CD14-positive monocyte (primary cell): ENCODE data around the gene FHOD3. TPM values are rescaled to one million over a fixed set of nuclear protein-coding genes. Genes with fewer than 3 reads are reported as not detected.

Experiments
- DNase-seq, 3 donors: peaks; one replicate each; pipeline ENCODE4 v3.0.0-alpha.2; 2011 to 2022
- H2AFZ ChIP-seq: 2 replicates; pipeline ENCODE4 v1.6.0; 2012; ENCODE audit warnings: mild to moderate bottlenecking, low read depth, low read length, inconsistent platforms; ENCODE audit not compliant: insufficient read depth, poor library complexity, severe bottlenecking
- H3K27ac ChIP-seq, 2 donors: 1 replicate in 1 of 2; 2 replicates in 1 of 2; pipeline ENCODE4 v1.5.1; 2012 to 2013; ENCODE audit warnings: low read length in 2 of 2, control low read depth in 1 of 2, inconsistent platforms in 1 of 2, low read depth in 1 of 2, mild to moderate bottlenecking in 1 of 2
- H3K27me3 ChIP-seq, 2 donors: one replicate each; pipeline versions ENCODE4 v1.6.0 to v1.6.1; 2011 to 2013; ENCODE audit warnings: low read length in 2 of 2; ENCODE audit not compliant: control insufficient read depth in 2 of 2, insufficient read depth in 2 of 2
- H3K36me3 ChIP-seq, 2 donors: replicated peaks in 1 of 2; 1 replicate in 1 of 2; 2 replicates in 1 of 2; pipeline versions ENCODE4 v1.5.1 to v1.6.1; 2012 to 2013; ENCODE audit warnings: low read length in 2 of 2, control low read depth in 1 of 2, inconsistent platforms in 1 of 2, mild to moderate bottlenecking in 1 of 2; ENCODE audit not compliant: insufficient read depth in 2 of 2, control insufficient read depth in 1 of 2
- H3K4me1 ChIP-seq, 2 donors: 1 replicate in 1 of 2; 2 replicates in 1 of 2; pipeline versions ENCODE4 v1.5.1 to v1.6.1; 2012 to 2013; ENCODE audit warnings: low read length in 2 of 2, control low read depth in 1 of 2, inconsistent platforms in 1 of 2, mild to moderate bottlenecking in 1 of 2, moderate library complexity in 1 of 2; ENCODE audit not compliant: insufficient read depth in 2 of 2, control insufficient read depth in 1 of 2
- H3K4me2 ChIP-seq: replicated peaks from 2 replicates; pipeline ENCODE3; 2012; ENCODE audit warnings: low read length, moderate library complexity, mild to moderate bottlenecking; ENCODE audit not compliant: poor library complexity, severe bottlenecking; ENCODE audit errors: extremely low read depth
- H3K4me3 ChIP-seq, 3 experiments: fragments of 200-600 bp in 1 of 3; sonication (generic) in 1 of 3; replicated peaks in 1 of 3; 1 replicate in 2 of 3; 2 replicates in 1 of 3; pipeline ENCODE4 v1.5.1; 2011 to 2013; ENCODE audit warnings: low read length in 3 of 3, mild to moderate bottlenecking in 3 of 3, control low read depth in 2 of 3, low read depth in 2 of 3, inconsistent platforms in 1 of 3, moderate library complexity in 1 of 3
- H3K79me2 ChIP-seq: 2 replicates; pipeline ENCODE4 v1.6.0; 2012; ENCODE audit warnings: mild to moderate bottlenecking, control low read depth, inconsistent platforms, low read length, moderate library complexity; ENCODE audit not compliant: insufficient read depth
- H3K9ac ChIP-seq: 2 replicates; pipeline ENCODE4 v1.6.0; 2017; ENCODE audit warnings: low read length, mild to moderate bottlenecking; ENCODE audit not compliant: insufficient read depth, poor library complexity, severe bottlenecking
- H3K9me3 ChIP-seq, 2 donors: replicated peaks in 1 of 2; 1 replicate in 1 of 2; 2 replicates in 1 of 2; pipeline versions ENCODE4 v1.5.1 to v1.6.1; 2012 to 2013; ENCODE audit warnings: low read length in 2 of 2, control low read depth in 1 of 2; ENCODE audit not compliant: control insufficient read depth in 1 of 2, insufficient read depth in 1 of 2
- H4K20me1 ChIP-seq: 2 replicates; pipeline ENCODE4 v1.6.0; 2012; ENCODE audit warnings: mild to moderate bottlenecking, low read length, control low read depth, moderate library complexity; ENCODE audit not compliant: insufficient read depth
- H3K27ac Mint-ChIP-seq, 7 donors: one replicate each; pipeline ENCODE4 v1.8.0; 2020; ENCODE audit warnings: mild to moderate bottlenecking in 7 of 7, mixed read lengths in 7 of 7, moderate library complexity in 6 of 7, inconsistent platforms in 2 of 7
- H3K27me3 Mint-ChIP-seq, 3 donors: one replicate each; pipeline ENCODE4 v1.8.0; 2021 to 2022; ENCODE audit warnings: low read depth in 3 of 3, mild to moderate bottlenecking in 3 of 3, mixed read lengths in 3 of 3, moderate library complexity in 3 of 3, inconsistent platforms in 1 of 3
- H3K36me3 Mint-ChIP-seq, 2 donors: one replicate each; pipeline ENCODE4 v1.8.0; 2020; ENCODE audit warnings: mixed read lengths in 2 of 2, inconsistent platforms in 1 of 2, mild to moderate bottlenecking in 1 of 2
- H3K4me1 Mint-ChIP-seq: one replicate; pipeline ENCODE4 v1.8.0; 2020; ENCODE audit warnings: mild to moderate bottlenecking, mixed read lengths
- H3K4me3 Mint-ChIP-seq, 2 donors: one replicate each; pipeline ENCODE4 v1.8.0; 2020; ENCODE audit warnings: mild to moderate bottlenecking in 2 of 2, mixed read lengths in 2 of 2, moderate library complexity in 1 of 2
- H3K9me3 Mint-ChIP-seq, 7 donors: one replicate each; pipeline ENCODE4 v1.8.0; 2020 to 2022; ENCODE audit warnings: mixed read lengths in 7 of 7, mild to moderate bottlenecking in 6 of 7, moderate library complexity in 6 of 7, inconsistent platforms in 2 of 7
- WGBS: methylation state at CpG from one replicate; pipeline ENCODE4 v1.1.5; 2013; ENCODE audit warnings: missing lambda C conversion rate; ENCODE audit not compliant: insufficient coverage; 5-methylcytosine and 5-hydroxymethylcytosine counted together
- intact Hi-C, 2 donors: fragments of 100-400 bp; cut with micrococcal nuclease; formaldehyde crosslinking; loops; one replicate each; pipeline versions ENCODE4 v1.15.0 to v1.15.1; 2023
- polyA plus RNA-seq, 3 donors: library from polyadenylated mRNA; depleted of rRNA in 1 of 3; unstranded in 2 of 3; stranded (reverse) in 1 of 3; fragments of 300-500 nt in 2 of 3; fragments of >200 nt in 1 of 3; fragmentation: Illumina TruSeq in 2 of 3; gene quantifications; 1 replicate in 2 of 3; 2 replicates in 1 of 3; pipeline ENCODE4 v1.2.3, GENCODE V29; 2012 to 2021
- TF ChIP-seq, protein P1 (sequence below): fragments of 200-600 bp; IDR thresholded peaks from one replicate; pipeline ENCODE4 v1.8.0; 2022; ENCODE audit warnings: antibody characterized with exemption, mild to moderate bottlenecking

FHOD3 gene
- polyA plus RNA-seq, 3 donors = not detected

DNA sequence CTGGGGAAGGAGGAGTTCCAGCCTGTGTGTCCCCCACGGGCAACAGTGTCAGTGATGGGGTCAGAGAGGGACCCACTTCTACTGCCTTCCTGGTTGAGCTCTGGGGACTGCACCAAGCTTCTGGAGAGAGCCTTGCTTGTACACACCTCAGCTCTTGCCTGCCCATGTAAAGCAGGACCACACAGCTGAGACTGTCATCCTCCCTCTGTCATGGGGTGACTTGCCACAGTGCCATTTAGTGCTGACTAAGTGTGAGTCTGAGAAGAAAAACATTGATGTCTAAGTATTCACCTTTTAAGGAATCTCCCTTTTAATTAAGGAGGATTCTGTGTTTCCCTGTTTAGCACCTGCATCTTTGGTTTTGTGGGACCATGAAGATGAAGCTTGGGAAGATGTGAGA lies 159.1 kb downstream of the FHOD3 start:
- H3K36me3 ChIP-seq = no peaks in the 10 kb centered on the region

DNA sequence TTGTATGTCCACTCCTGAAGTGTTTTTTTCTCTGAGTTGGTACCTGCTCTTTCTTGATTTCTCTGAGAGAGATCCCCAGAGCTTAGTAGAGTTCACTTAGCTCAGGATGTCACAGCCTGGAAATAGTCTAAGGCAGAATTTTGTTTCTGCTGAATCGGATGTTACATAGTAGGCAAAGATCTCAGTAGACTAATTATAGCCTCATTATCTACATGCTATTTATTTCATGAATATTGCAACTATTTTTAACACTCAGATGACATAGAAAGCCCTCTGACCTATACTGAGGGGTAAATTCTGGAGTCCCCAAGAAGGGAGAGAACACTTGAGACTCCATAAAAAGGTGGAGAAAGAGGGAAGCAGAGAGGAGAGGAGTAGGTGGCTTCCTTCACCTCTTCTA lies 160.2 kb downstream of the FHOD3 start:
- TF ChIP-seq, protein P1, sequence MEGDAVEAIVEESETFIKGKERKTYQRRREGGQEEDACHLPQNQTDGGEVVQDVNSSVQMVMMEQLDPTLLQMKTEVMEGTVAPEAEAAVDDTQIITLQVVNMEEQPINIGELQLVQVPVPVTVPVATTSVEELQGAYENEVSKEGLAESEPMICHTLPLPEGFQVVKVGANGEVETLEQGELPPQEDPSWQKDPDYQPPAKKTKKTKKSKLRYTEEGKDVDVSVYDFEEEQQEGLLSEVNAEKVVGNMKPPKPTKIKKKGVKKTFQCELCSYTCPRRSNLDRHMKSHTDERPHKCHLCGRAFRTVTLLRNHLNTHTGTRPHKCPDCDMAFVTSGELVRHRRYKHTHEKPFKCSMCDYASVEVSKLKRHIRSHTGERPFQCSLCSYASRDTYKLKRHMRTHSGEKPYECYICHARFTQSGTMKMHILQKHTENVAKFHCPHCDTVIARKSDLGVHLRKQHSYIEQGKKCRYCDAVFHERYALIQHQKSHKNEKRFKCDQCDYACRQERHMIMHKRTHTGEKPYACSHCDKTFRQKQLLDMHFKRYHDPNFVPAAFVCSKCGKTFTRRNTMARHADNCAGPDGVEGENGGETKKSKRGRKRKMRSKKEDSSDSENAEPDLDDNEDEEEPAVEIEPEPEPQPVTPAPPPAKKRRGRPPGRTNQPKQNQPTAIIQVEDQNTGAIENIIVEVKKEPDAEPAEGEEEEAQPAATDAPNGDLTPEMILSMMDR = no peak
- Histone ChIP-seq H3K9me3 (no peaks in the 10 kb centered on the region), H3K36me3 (no peaks in the 10 kb centered on the region), H3K4me2 (no peak overlapping the region), H2AFZ (no peak overlapping the region), H3K27ac (no peak overlapping the region), H3K4me3 (no peak overlapping the region), H3K79me2 (no peaks in the 10 kb centered on the region), H4K20me1 (no peaks in the 10 kb centered on the region), H3K4me1 (no peaks in the 10 kb centered on the region), H3K27me3 (no peaks in the 10 kb centered on the region), H3K9ac (no peak overlapping the region)
- Mint-ChIP-seq H3K27me3 (peaks cover 2 to 6% (median 2%) of the 10 kb centered on the region in 3 donors), H3K9me3 (peaks cover 0 to 2% (median 0%) of the 10 kb centered on the region in 7 donors), H3K4me1 (peaks cover 2% of the 10 kb centered on the region), H3K4me3 (no peak overlapping the region), H3K36me3 (no peaks in the 10 kb centered on the region), H3K27ac (no peak overlapping the region)
- intact Hi-C loops = no loop called here
- no peak for DNase-seq
- WGBS = no CpG with 5 or more reads among the region's 1 CpG

More for the DNA sequence above, 159.1 kb downstream of the FHOD3 start:
- no peak overlapping the region for H3K9ac ChIP-seq
- TF ChIP-seq, protein P1 = no peak
- no peaks in the 10 kb centered on the region for H4K20me1 ChIP-seq
- no peaks in the 10 kb centered on the region for H3K4me1 ChIP-seq
- peaks cover 2 to 6% (median 6%) of the 10 kb centered on the region in 3 donors for H3K27me3 Mint-ChIP-seq
- H3K27me3 ChIP-seq = no peaks in the 10 kb centered on the region
- DNase-seq = no peak
- no peaks in the 10 kb centered on the region for H3K4me1 Mint-ChIP-seq
- H3K9me3 Mint-ChIP-seq = peaks cover 0 to 2% (median 0%) of the 10 kb centered on the region in 7 donors
- H3K4me2 ChIP-seq = no peak overlapping the region
- H3K36me3 Mint-ChIP-seq = no peaks in the 10 kb centered on the region
- no peak overlapping the region for H3K27ac ChIP-seq
- no peaks in the 10 kb centered on the region for H3K9me3 ChIP-seq
- no peaks in the 10 kb centered on the region for H3K79me2 ChIP-seq
- H2AFZ ChIP-seq = no peak overlapping the region
- no peak overlapping the region for H3K4me3 ChIP-seq
- H3K27ac Mint-ChIP-seq = peak overlapping the region in 2 of 7 donors; percentile 33 to 66
- H3K4me3 Mint-ChIP-seq = no peak overlapping the region
- 86% methylated on average over 1 of the region's 1 CpG for WGBS
- intact Hi-C loops = no loop called here
